CD4-positive, alpha-beta T cell treated with Interleukin-2 at 100 ng/mL for 4 hours (primary cell): Measurements from ENCODE around the gene SCN11A.
A peak's percentile ranks its signal among the peaks of the same experiment; 100 is the strongest.

Experiments
- DNase-seq: peaks from one replicate; pipeline ENCODE4 v3.0.0-alpha.2; 2020; ENCODE audit warnings: low spot score

SCN11A gene

DNA sequence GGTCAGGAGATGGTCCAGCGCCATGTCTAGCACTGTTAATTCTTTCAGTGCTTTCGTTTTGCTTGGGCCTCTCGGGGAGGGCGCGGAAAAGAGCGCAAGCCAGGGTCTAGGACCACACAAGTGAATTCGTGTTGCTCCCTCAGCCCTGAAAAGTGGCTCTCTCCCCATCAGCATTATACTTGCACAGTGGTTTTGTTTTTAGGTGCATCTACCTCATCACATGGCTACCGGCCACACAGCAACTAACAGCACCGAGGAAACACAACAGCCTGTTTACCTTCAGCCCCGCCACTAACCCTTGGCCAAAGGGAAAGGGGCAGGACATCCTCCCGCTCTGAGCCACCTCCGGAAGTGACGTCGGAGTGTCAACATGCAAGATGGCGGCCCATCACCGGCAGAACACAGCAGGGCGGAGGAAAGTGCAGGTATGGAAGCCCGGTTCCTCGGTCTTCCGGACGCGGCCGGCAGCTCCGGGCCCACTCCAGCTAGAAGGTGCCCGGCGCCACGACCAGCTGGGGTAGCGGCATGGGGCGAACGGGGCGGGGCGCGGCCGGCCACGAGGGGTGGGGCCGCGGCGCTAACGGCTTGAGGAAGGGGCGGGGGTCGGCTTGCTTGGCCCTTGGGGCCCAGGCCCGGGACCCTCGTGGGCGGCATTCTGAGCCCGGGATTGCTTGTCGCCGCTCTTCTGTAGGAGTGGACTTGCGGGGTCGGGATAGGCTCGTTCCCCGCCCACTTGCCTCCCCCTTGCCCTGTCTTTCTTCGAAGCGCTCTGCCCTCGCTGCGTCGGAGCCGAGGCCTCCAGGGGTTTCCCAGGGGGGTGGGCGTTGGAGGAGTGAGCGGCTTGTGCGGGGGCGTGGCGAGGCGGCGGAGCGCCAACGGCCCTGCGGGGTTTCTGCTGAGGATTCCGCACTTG is at the start of gene SCN11A, which contains the start of gene WDR48:
Gene SCN11A, minus strand, starts transcription at position 296 of the 913 bp plus-strand sequence. CDS start 101,582 bp downstream, outside the sequence.
Gene WDR48, plus strand, starts transcription at position 368 of the 913 bp plus-strand sequence. Its CDS starts 10 bp downstream, at position 378.
- peak; percentile 93 for DNase-seq

GRCh38 chr3:39101022-39101689 is 49.4 kb upstream of the SCN11A start:
- peak; percentile 62 for DNase-seq

DNA sequence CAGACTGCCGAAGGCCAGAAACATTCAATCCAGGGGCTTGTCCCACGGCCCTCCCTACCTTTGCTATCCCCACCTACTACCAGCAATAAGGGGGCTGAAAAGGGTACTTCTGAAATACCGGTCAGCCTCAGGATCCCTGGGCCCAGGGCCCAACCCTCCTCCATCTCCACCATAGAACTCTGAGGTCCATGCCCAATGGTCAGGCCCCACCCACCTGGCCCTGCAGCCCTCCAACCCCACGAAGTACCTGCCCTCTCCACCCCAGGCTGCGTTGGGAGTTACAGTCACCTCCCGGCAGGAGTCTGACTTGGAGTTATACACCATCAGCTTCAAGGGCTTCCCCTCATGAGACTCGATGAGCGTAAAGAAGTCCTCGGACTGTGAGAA is 48.7 kb upstream of the SCN11A start:
- DNase-seq, result no peak

DNA sequence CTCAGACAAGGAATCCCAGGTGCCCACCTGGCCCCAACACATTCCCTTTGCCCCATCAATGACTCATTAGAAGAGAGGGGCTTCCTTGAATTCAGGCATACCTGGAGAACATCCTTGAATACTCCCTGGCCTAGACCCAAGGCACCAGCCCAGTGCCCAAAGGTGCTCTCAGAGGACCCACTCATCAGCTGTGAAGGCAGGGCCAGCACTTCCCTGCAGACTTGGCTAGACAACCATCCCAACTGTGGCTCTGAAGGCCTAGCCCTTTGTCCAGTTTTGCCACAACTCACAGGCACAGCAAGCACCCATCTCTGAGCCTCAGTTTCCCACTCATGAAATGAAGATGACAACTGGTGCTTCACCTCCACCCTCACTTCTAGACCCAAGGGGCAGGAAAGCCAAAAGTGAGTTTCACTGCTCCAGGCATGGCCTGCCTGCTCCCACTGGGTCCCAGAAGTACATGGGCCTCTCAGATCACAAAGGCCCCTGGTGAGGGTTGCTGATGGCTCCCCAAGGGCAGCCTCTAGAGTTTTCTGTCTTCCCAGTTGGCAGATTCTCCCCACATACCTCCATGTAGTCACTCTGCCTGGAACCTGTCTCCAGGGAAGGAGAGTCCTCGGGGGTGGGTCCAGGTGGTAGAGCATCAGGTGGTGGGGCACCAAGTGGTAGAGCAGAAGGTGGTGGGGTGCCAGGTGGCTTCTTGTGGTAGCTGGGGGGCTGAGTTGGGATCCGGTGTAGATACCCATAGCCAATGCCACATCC is 48.2 kb upstream of the SCN11A start:
- no peak for DNase-seq

- DNase-seq, result no peak
These were observed 47.5 kb upstream of the SCN11A start for GRCh38 chr3:39099242-39099641.

DNA sequence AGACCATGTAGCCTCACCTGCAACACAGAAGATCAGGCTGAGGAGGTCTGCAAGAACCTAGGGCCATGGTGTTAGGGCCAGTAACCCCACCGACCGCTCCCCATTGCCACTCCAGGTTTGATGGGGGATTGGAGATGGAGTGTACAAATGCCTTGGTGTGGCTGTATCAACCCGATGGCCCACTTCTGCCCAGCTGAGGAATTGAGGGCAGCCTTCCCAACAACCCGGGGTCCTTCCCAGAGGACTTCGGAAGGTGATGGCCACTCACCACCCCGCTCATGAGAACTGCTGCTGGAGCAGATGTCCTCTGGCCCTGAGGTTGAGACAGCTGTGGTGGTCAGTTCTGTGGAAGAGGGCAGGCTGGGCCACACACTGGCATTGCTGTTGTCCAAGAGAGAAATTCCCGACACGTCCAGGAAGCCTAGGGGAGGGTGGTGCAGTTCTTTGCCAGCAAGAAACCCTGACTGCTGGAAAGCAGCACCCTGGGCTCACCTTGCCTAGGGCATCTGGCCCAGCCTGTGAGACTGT is 46.8 kb upstream of the SCN11A start:
- no peak for DNase-seq

GRCh38 chr3:39097716-39098472 is 46.1 kb upstream of the SCN11A start:
- no peak for DNase-seq

GRCh38 chr3:39096775-39097174 is 45.0 kb upstream of the SCN11A start:
- DNase-seq, result no peak

- no peak for DNase-seq
These were observed 44.0 kb upstream of the SCN11A start for GRCh38 chr3:39095778-39096177.

- DNase-seq, result no peak
These were observed 43.3 kb upstream of the SCN11A start for GRCh38 chr3:39094851-39095677.

GRCh38 chr3:39090922-39091321 is 39.2 kb upstream of the SCN11A start:
- no peak for DNase-seq

GRCh38 chr3:39088889-39089288 is 37.1 kb upstream of the SCN11A start:
- no peak for DNase-seq

DNA sequence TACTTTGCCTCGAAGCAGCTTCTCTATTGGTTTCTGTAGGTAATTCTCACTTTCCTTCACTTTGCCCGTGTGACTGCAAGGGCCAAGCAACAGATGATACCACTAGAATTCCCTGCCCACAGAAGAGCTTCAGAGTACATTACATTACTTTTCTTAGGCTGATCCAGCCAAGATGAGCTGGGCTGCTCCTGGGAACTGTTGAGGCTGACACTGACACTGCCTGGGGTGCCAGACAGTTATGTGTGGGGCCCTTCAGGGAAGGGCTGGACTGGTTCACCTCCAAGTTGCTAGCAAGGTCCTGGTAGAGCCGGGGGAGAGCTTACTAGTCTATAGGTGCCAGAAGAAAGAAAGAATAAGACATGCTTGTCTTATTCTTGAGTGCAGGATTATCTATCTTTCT is 36.7 kb upstream of the SCN11A start:
- no peak for DNase-seq

- DNase-seq, result no peak
These were observed 34.4 kb upstream of the SCN11A start for GRCh38 chr3:39086144-39086543.

- DNase-seq, result no peak
These were observed 31.0 kb upstream of the SCN11A start for GRCh38 chr3:39082666-39083313.

GRCh38 chr3:39080026-39080425 is 28.3 kb upstream of the SCN11A start:
- no peak for DNase-seq

GRCh38 chr3:39079530-39079929 is 27.8 kb upstream of the SCN11A start:
- no peak for DNase-seq

- DNase-seq, result no peak
These were observed 24.2 kb upstream of the SCN11A start for GRCh38 chr3:39075910-39076309.

GRCh38 chr3:39068556-39068955 is 16.8 kb upstream of the SCN11A start:
- DNase-seq, result no peak

GRCh38 chr3:39067286-39067685 is 15.5 kb upstream of the SCN11A start:
- no peak for DNase-seq
